GM23338 (cell line): ENCODE results near the gene ZNF594. TPM values are rescaled to one million over a fixed set of nuclear protein-coding genes. Genes with fewer than 3 reads are reported as not detected.
"Not testable (repeated sequence)": the region's sequence is repeated elsewhere in the genome, so short reads cannot be mapped to it uniquely, and the experiment has no call there.

ENCODE experiments used
- ATAC-seq: fragments of 200-7000 bp; cut with Tn5 transposase; 3 replicates; pipeline ENCODE4 v1.9.1; 2020
- DNase-seq: peaks from one replicate; pipeline ENCODE4 v3.0.0-alpha.2; 2015; ENCODE audit warnings: low spot score
- H2AFZ ChIP-seq: fragments of 200-600 bp; sonication (generic); 2 replicates; pipeline ENCODE4 v1.8.0; 2016; ENCODE audit warnings: antibody characterized with exemption, mild to moderate bottlenecking, moderate library complexity
- H3F3A ChIP-seq: fragments of 200-600 bp; sonication (generic); replicated peaks from 2 replicates; pipeline ENCODE4 v1.8.0; 2017; ENCODE audit warnings: antibody characterized with exemption, mixed run types, low read depth
- H3K27ac ChIP-seq: fragments of 200-600 bp; sonication (generic); 2 replicates; pipeline ENCODE4 v1.6.1; 2016; ENCODE audit warnings: low read depth
- H3K27me3 ChIP-seq: fragments of 200-600 bp; sonication (generic); 2 replicates; pipeline ENCODE4 v1.8.0; 2016; ENCODE audit warnings: mild to moderate bottlenecking, mixed run types, moderate library complexity; ENCODE audit not compliant: insufficient read depth
- H3K36me3 ChIP-seq: fragments of 200-600 bp; sonication (generic); 2 replicates; pipeline ENCODE4 v1.8.0; 2016; ENCODE audit warnings: mild to moderate bottlenecking; ENCODE audit not compliant: insufficient read depth
- H3K4me1 ChIP-seq: fragments of 200-600 bp; sonication (generic); 2 replicates; pipeline ENCODE4 v1.8.0; 2016; ENCODE audit warnings: mild to moderate bottlenecking, moderate library complexity; ENCODE audit not compliant: insufficient read depth
- H3K4me2 ChIP-seq: fragments of 200-600 bp; sonication (generic); 2 replicates; pipeline ENCODE4 v1.7.1; 2017; ENCODE audit warnings: mixed run types
- H3K4me3 ChIP-seq: fragments of 200-600 bp; sonication (generic); 2 replicates; pipeline ENCODE4 v1.6.1; 2016; ENCODE audit warnings: mixed run types
- H3K79me2 ChIP-seq: fragments of 200-600 bp; sonication (generic); replicated peaks from 2 replicates; pipeline ENCODE4 v1.8.0; 2017; ENCODE audit warnings: mild to moderate bottlenecking; ENCODE audit not compliant: insufficient read depth
- H3K9me2 ChIP-seq: fragments of 200-600 bp; sonication (generic); 2 replicates; pipeline ENCODE4 v1.8.0; 2017; ENCODE audit not compliant: insufficient read depth
- H4K20me1 ChIP-seq: fragments of 200-600 bp; sonication (generic); replicated peaks from 2 replicates; pipeline ENCODE4 v1.8.0; 2017; ENCODE audit warnings: mild to moderate bottlenecking; ENCODE audit not compliant: insufficient read depth
- H3K27ac Mint-ChIP-seq: 2 replicates; pipeline ENCODE4 v1.8.0; 2020; ENCODE audit warnings: inconsistent platforms, mild to moderate bottlenecking, moderate library complexity, mixed read lengths
- H3K27me3 Mint-ChIP-seq: 3 replicates; pipeline ENCODE4 v1.8.0; 2022; ENCODE audit warnings: low read depth, mild to moderate bottlenecking, moderate library complexity, mixed read lengths, inconsistent platforms; ENCODE audit not compliant: insufficient read depth, poor library complexity
- H3K36me3 Mint-ChIP-seq: 3 replicates; pipeline ENCODE4 v1.8.0; 2021; ENCODE audit warnings: low read depth, mild to moderate bottlenecking, inconsistent platforms, moderate library complexity, mixed read lengths
- H3K4me1 Mint-ChIP-seq: 3 replicates; pipeline ENCODE4 v1.8.0; 2020; ENCODE audit warnings: mild to moderate bottlenecking, inconsistent platforms, mixed read lengths
- H3K4me3 Mint-ChIP-seq: 3 replicates; pipeline ENCODE4 v1.8.0; 2021; ENCODE audit warnings: moderate library complexity, mild to moderate bottlenecking, inconsistent platforms, mixed read lengths
- H3K9me3 Mint-ChIP-seq: 3 replicates; pipeline ENCODE4 v1.8.0; 2020; ENCODE audit warnings: moderate library complexity, mild to moderate bottlenecking, inconsistent platforms, mixed read lengths
- EZH2 ChIP-seq: fragments of 200-600 bp; sonication (generic); IDR thresholded peaks from one replicate; pipeline ENCODE4 v1.8.0; 2017; ENCODE audit warnings: antibody characterized with exemption, mild to moderate bottlenecking, low read depth; ENCODE audit not compliant: unreplicated experiment
- JUNB ChIP-seq: IDR thresholded peaks from one replicate; pipeline ENCODE4 v1.6.1; 2016; ENCODE audit warnings: antibody characterized with exemption; ENCODE audit not compliant: unreplicated experiment
- POLR2AphosphoS5 ChIP-seq: IDR thresholded peaks from 2 replicates; pipeline ENCODE4 v1.6.1; 2016; ENCODE audit warnings: antibody characterized with exemption, low read depth
- ZNF114 ChIP-seq: fragments of 250-450 bp; sonication (Bioruptor Pico); IDR thresholded peaks from 2 replicates; pipeline ENCODE4 v1.5.0; 2020; ENCODE audit warnings: mild to moderate bottlenecking, moderate library complexity
- polyA plus RNA-seq: library from polyadenylated mRNA; unstranded; fragments of >200 nt; fragmentation: Nextera tagmentation; extraction: Ambion mirVana; gene quantifications from 2 replicates; pipeline ENCODE4 v1.2.1, GENCODE V29; 2016
- total RNA-seq: library from RNA; depleted of rRNA; stranded (reverse); fragments of >200 nt; shearing (Covaris generic); gene quantifications from 2 replicates; pipeline ENCODE4 v1.2.3, GENCODE V29; 2014

The ZNF594 gene
- total and polyA plus RNA-seq, 2 experiments from 2014 or later = 7.0 to 15.6 TPM

DNA sequence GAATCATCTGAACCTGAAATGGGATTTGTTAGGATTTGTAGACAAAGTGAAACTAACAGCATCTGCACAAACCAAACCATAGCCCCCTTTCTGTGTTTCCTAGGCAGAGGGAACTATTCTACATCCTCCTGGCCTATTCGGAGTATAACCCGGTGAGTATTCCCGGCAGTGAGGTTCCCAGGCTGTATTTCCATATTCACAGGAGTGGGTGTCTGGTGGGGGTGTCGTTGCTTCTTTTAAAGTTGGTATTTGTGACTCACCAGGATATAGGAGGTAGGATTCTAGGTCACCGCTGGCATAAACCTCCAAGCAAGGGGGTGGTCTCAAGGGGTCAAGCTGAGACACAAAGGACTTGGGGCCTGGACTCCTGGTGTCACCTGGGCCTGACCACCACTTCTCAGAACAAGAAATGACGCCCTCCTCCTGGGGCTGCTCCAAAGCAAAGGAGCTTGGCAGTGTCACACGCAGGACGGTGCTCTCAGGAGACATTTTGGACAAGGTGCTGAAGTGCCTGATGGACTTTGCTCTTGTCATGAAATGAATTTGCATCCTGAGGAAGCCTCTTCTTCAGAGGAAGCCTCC, 56.4 kb downstream of the ZNF594 start:
- not testable (repeated sequence) for H3K27ac ChIP-seq, H3K79me2 ChIP-seq, H3K4me1 ChIP-seq, H3K9me2 ChIP-seq, H3K36me3 Mint-ChIP-seq, ATAC-seq, H2AFZ ChIP-seq, H3K27me3 Mint-ChIP-seq, H3K36me3 ChIP-seq, H3K27ac Mint-ChIP-seq, H3K4me1 Mint-ChIP-seq, H3K9me3 Mint-ChIP-seq, H3K27me3 ChIP-seq, H3F3A ChIP-seq, H4K20me1 ChIP-seq, H3K4me2 ChIP-seq, DNase-seq, H3K4me3 Mint-ChIP-seq, H3K4me3 ChIP-seq

DNA sequence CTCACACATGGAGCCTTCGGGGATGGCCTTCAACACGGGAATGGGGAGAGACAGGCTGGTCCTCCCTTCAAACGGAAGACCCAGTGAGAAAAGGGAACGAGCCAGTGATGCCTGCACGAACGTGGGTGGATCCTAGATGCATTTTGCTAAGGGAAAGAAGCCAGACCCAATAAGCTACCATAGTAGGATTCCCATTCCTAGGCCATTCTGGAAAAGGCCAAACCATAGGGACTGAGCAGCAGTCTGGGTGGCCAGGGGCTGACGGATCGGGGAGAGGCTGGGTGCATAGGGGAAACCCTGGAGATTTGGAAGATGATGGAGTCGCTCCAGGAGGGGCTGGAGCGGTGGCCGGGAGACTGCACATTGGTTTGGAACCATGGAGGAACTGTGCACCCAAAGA, 57.1 kb downstream of the ZNF594 start:
- H3K4me3 Mint-ChIP-seq, H4K20me1 ChIP-seq, H3F3A ChIP-seq, H3K36me3 Mint-ChIP-seq, H3K27ac Mint-ChIP-seq, H3K9me3 Mint-ChIP-seq, ATAC-seq, H3K4me3 ChIP-seq, H2AFZ ChIP-seq, H3K36me3 ChIP-seq, H3K4me1 Mint-ChIP-seq, H3K4me2 ChIP-seq, H3K9me2 ChIP-seq, H3K4me1 ChIP-seq, H3K27me3 ChIP-seq, H3K79me2 ChIP-seq, DNase-seq, H3K27ac ChIP-seq, H3K27me3 Mint-ChIP-seq: not testable (repeated sequence)

DNA sequence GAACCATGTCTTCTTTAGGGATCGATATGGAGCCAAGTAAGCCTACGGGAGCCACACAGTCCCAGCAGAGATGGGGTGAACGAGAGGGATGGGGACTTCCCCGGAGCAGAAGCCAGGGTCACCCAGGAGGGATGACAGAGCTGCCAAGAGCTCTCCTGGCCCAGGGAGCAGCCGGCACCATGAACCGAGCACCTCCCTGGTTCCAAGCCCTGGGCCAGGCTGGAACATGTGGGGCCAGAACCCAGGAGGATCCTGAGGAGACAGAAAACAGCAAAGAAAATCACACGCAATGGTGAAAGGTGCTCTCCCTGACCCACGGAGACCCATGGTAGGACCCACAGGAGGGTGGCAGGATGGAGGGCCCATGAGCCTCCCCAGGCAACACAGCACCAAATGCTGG, 57.7 kb downstream of the ZNF594 start:
- not testable (repeated sequence) for DNase-seq

DNA sequence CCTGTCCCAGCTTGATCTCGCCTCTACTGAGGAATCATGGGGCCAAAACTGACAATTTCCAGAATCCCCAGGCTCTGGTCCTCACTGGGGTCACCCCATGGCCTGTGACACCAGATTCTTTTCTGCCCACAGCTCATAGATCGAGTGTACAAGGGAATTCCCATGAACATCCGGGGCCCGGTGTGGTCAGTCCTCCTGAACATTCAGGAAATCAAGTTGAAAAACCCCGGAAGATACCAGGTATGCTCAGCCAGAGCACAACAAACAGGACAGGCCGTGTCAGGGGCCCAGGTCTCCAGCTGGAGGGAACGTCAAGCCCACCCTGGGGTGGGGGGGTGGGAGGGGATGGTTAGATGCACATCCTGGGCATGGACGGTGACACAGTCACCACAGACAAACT, 58.4 kb downstream of the ZNF594 start:
- Mint-ChIP-seq H3K4me3 (no peak overlapping the region), H3K27ac (no peak overlapping the region), H3K36me3 (no peaks in the 10 kb centered on the region), H3K27me3 (peaks cover 6% of the 10 kb centered on the region), H3K9me3 (no peaks in the 10 kb centered on the region; the same call in 2 of the 3 replicates), H3K4me1 (no peaks in the 10 kb centered on the region)
- Histone ChIP-seq H3K79me2 (no peaks in the 10 kb centered on the region), H3F3A (no peaks in the 10 kb centered on the region), H3K27ac (no peak overlapping the region), H3K4me3 (no peak overlapping the region), H3K27me3 (no peaks in the 10 kb centered on the region), H2AFZ (no peak overlapping the region), H4K20me1 (no peaks in the 10 kb centered on the region), H3K4me2 (no peak overlapping the region), H3K36me3 (no peaks in the 10 kb centered on the region), H3K4me1 (no peaks in the 10 kb centered on the region), H3K9me2 (no peaks in the 10 kb centered on the region)
- ATAC-seq = no peak
- TF ChIP-seq ZNF114 (CRISPR knock-in tag) (no peak), POLR2AphosphoS5 (no peak), EZH2 (no peak), JUNB (no peak)
- DNase-seq = no peak

More for the DNA sequence above, 57.7 kb downstream of the ZNF594 start:
- H3K4me2 ChIP-seq, H3K36me3 ChIP-seq, H3K4me1 ChIP-seq, H3K27me3 Mint-ChIP-seq, H4K20me1 ChIP-seq, H3F3A ChIP-seq, H3K9me2 ChIP-seq, H3K27ac Mint-ChIP-seq, H2AFZ ChIP-seq, H3K9me3 Mint-ChIP-seq, H3K4me1 Mint-ChIP-seq, H3K36me3 Mint-ChIP-seq, H3K27ac ChIP-seq, H3K79me2 ChIP-seq, H3K27me3 ChIP-seq, H3K4me3 ChIP-seq, H3K4me3 Mint-ChIP-seq, ATAC-seq: not testable (repeated sequence)

- H3K9me2 ChIP-seq, H3K79me2 ChIP-seq, H2AFZ ChIP-seq, DNase-seq, H3K4me2 ChIP-seq, H3F3A ChIP-seq, H3K27ac Mint-ChIP-seq, H3K27me3 Mint-ChIP-seq, H3K36me3 Mint-ChIP-seq, H3K4me1 Mint-ChIP-seq, H3K4me1 ChIP-seq, H3K27me3 ChIP-seq, H3K4me3 ChIP-seq, H3K9me3 Mint-ChIP-seq, ATAC-seq, H3K4me3 Mint-ChIP-seq, H3K36me3 ChIP-seq, H3K27ac ChIP-seq, H4K20me1 ChIP-seq: not testable (repeated sequence)
These were observed 59.0 kb downstream of the ZNF594 start for GRCh38 chr17:5132503-5133225.

- H3K27ac ChIP-seq, H3K4me2 ChIP-seq, H3K4me1 ChIP-seq, H3K36me3 ChIP-seq, H3K4me3 Mint-ChIP-seq, H3K36me3 Mint-ChIP-seq, ATAC-seq, DNase-seq, H3F3A ChIP-seq, H2AFZ ChIP-seq, H4K20me1 ChIP-seq, H3K27me3 Mint-ChIP-seq, H3K9me3 Mint-ChIP-seq, H3K27me3 ChIP-seq, H3K4me1 Mint-ChIP-seq, H3K4me3 ChIP-seq, H3K79me2 ChIP-seq, H3K27ac Mint-ChIP-seq, H3K9me2 ChIP-seq: not testable (repeated sequence)
These were observed 59.7 kb downstream of the ZNF594 start for GRCh38 chr17:5131799-5132502.
